ENCODE measurements around the gene HS2ST1. TPM values are rescaled to one million over a fixed set of nuclear protein-coding genes. Genes with fewer than 3 reads are reported as not detected.

Gene HS2ST1
- total RNA-seq, 4 donors from 2014 or later, result 4.6 to 53.5 (median 15.5) TPM

- Histone ChIP-seq H3K36me3 (no peaks in the 10 kb centered on the region), H3K9me3 (no peaks in the 10 kb centered on the region), H3K27me3 (no peaks in the 10 kb centered on the region), H3K27ac (no peak overlapping the region), H3K4me1 (no peaks in the 10 kb centered on the region), H3K4me3 (no peak overlapping the region)
- intact Hi-C loops (cut with DNase I; ENCODE audit: low total_unique reads), result no loop called here
- TF ChIP-seq POLR2A (IDR thresholded peaks at IDR 0.05), result no peak
- TF ChIP-seq CTCF (IDR thresholded peaks at IDR 0.05), result no peak
- no peak for DNase-seq
Measured at GRCh38 chr1:87144316-87144895, 230.0 kb downstream of the HS2ST1 start.

DNA sequence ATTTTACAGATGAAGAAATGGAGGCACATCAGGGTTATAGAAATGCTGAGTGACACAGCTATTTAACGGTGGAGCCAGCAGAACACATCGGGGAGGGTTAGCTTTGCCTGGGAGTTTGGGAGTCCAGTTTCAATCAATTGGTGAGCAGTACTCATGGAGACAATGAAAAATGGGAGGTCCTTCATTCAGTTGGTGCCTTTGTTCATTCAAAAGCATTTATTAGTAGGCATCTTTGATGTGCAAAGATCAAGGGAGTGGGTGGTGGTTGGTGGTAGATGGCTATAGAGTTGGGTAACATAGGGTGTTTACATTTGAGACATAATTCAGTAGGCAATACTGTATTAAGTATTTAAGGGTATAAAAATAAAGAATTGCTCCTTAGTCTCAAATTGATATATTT lies 230.5 kb downstream of the HS2ST1 start:
- no peak overlapping the region for H3K4me3 ChIP-seq
- DNase-seq, result no peak
- H3K27me3 ChIP-seq, result no peaks in the 10 kb centered on the region
- intact Hi-C loops (cut with DNase I; ENCODE audit: low total_unique reads), result no loop called here
- no peaks in the 10 kb centered on the region for H3K9me3 ChIP-seq
- no peak overlapping the region for H3K27ac ChIP-seq
- TF ChIP-seq POLR2A (IDR thresholded peaks at IDR 0.05) (no peak), CTCF (IDR thresholded peaks at IDR 0.05) (no peak)
- H3K36me3 ChIP-seq, result no peaks in the 10 kb centered on the region
- H3K4me1 ChIP-seq, result no peaks in the 10 kb centered on the region

GRCh38 chr1:87146538-87146937 lies 232.1 kb downstream of the HS2ST1 start:
- H3K27ac ChIP-seq, result no peak overlapping the region
- intact Hi-C loops (cut with DNase I; ENCODE audit: low total_unique reads), result no loop called here
- DNase-seq, result no peak
- no peaks in the 10 kb centered on the region for H3K9me3 ChIP-seq
- H3K36me3 ChIP-seq, result no peaks in the 10 kb centered on the region
- H3K27me3 ChIP-seq, result no peaks in the 10 kb centered on the region
- no peak overlapping the region for H3K4me3 ChIP-seq
- no peaks in the 10 kb centered on the region for H3K4me1 ChIP-seq
- TF ChIP-seq CTCF (IDR thresholded peaks at IDR 0.05) (no peak), POLR2A (IDR thresholded peaks at IDR 0.05) (no peak)

- H3K4me3 ChIP-seq, result no peak overlapping the region
- no peaks in the 10 kb centered on the region for H3K27me3 ChIP-seq
- intact Hi-C loops (cut with DNase I; ENCODE audit: low total_unique reads), result no loop called here
- no peak overlapping the region for H3K27ac ChIP-seq
- no peak for TF ChIP-seq CTCF (IDR thresholded peaks at IDR 0.05)
- TF ChIP-seq POLR2A (IDR thresholded peaks at IDR 0.05), result no peak
- no peaks in the 10 kb centered on the region for H3K4me1 ChIP-seq
- H3K36me3 ChIP-seq, result no peaks in the 10 kb centered on the region
- no peak for DNase-seq
- H3K9me3 ChIP-seq, result no peaks in the 10 kb centered on the region
Measured at GRCh38 chr1:87146986-87147385, 232.6 kb downstream of the HS2ST1 start.

DNA sequence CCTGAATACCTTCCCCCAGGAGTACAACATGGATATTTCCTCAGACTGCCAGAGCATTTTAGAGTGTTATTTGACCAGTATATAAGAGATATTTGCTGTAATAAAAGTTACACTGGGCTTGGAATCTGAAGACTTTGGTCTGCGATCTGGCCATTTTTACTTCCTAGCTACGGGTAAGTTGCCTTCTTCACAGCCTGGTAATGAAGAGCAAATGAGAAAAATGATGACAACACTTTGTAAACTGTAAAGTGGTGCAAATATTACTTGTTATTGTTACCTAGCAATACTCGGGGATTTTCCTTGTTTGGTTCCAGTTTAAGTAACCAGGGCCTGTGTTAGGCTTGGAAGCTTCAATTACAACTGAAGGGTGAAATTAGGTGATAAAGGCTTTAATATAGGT lies 233.4 kb downstream of the HS2ST1 start:
- intact Hi-C loops (cut with DNase I; ENCODE audit: low total_unique reads), result no loop called here
- H3K27ac ChIP-seq, result no peak overlapping the region
- H3K4me1 ChIP-seq, result no peaks in the 10 kb centered on the region

More for the DNA sequence above, 233.4 kb downstream of the HS2ST1 start:
- Histone ChIP-seq H3K36me3 (no peaks in the 10 kb centered on the region), H3K4me3 (no peak overlapping the region), H3K9me3 (no peaks in the 10 kb centered on the region), H3K27me3 (no peaks in the 10 kb centered on the region)
- TF ChIP-seq CTCF (IDR thresholded peaks at IDR 0.05), result no peak
- TF ChIP-seq POLR2A (IDR thresholded peaks at IDR 0.05), result no peak
- no peak for DNase-seq

Measured in uterus (tissue), 4 donors.